ENCODE results near the gene HS3ST5. TPM values are rescaled to one million over a fixed set of nuclear protein-coding genes. Genes with fewer than 3 reads are reported as not detected.

HS3ST5 gene
- total and polyA plus RNA-seq, 2 donors (not counting 1 experiment from before 2014, with no cell fraction given), result under 0.01 TPM; not detected in 1

GRCh38 chr6:114007516-114007915 is 335.3 kb downstream of the HS3ST5 start:
- Histone ChIP-seq H3K27me3 (ENCODE audit: control insufficient read depth, insufficient read depth, low read length) (no peaks in the 10 kb centered on the region), H3K36me3 (ENCODE audit: control insufficient read depth, insufficient read depth, low read length) (no peaks in the 10 kb centered on the region), H3K4me2 (ENCODE audit: extremely low read depth, insufficient read depth, low read length) (no peak overlapping the region), H3K79me2 (ENCODE audit: control insufficient read depth, insufficient read depth, low read length) (no peaks in the 10 kb centered on the region), H3K9me3 (ENCODE audit: control insufficient read depth, insufficient read depth, low read depth, low read length) (no peaks in the 10 kb centered on the region), H3K27ac (ENCODE audit: insufficient read depth, low read length) (no peak overlapping the region), H4K20me1 (ENCODE audit: control insufficient read depth, extremely low read depth, insufficient read depth, low read length) (no peaks in the 10 kb centered on the region), H3K4me3 (replicated peaks in 1 of 4; ENCODE audit: control extremely low read depth in 1 of 4, insufficient read depth in 1 of 4, low read depth in 3 of 4, low read length in 4 of 4) (no peak overlapping the region), H2AFZ (ENCODE audit: low read length) (no peak overlapping the region), H3K4me1 (ENCODE audit: control insufficient read depth, extremely low read depth, insufficient read depth, low read length) (no peaks in the 10 kb centered on the region), H3K9ac (ENCODE audit: insufficient read depth, low read length) (no peak overlapping the region)
- DNase-seq (ENCODE audit: low read depth in 2 of 2), result peak in 1 of 2 donors; percentile 37
- TF ChIP-seq CTCF (conservative IDR thresholded peaks at IDR 0.05 in 1 of 2, IDR thresholded peaks at IDR 0.05 in 1 of 2; ENCODE audit: low read depth in 1 of 2, low read length in 2 of 2) (no peak), EZH2 (IDR thresholded peaks at IDR 0.05; ENCODE audit: low read length, missing control alignments) (no peak)

Measured in fibroblast of lung (primary cell).